GM18498 (cell line): ENCODE data around the gene LLPH.
"Not testable (repeated sequence)": the region's sequence is repeated elsewhere in the genome, so short reads cannot be mapped to it uniquely, and the experiment has no call there.

Experiments used
- ATAC-seq: cut with Tn5 transposase; IDR thresholded peaks from one replicate; pipeline ENCODE4 v1.9.1; 2021; ENCODE audit warnings: mild to moderate bottlenecking, moderate library complexity; ENCODE audit not compliant: unreplicated experiment

Gene LLPH

DNA sequence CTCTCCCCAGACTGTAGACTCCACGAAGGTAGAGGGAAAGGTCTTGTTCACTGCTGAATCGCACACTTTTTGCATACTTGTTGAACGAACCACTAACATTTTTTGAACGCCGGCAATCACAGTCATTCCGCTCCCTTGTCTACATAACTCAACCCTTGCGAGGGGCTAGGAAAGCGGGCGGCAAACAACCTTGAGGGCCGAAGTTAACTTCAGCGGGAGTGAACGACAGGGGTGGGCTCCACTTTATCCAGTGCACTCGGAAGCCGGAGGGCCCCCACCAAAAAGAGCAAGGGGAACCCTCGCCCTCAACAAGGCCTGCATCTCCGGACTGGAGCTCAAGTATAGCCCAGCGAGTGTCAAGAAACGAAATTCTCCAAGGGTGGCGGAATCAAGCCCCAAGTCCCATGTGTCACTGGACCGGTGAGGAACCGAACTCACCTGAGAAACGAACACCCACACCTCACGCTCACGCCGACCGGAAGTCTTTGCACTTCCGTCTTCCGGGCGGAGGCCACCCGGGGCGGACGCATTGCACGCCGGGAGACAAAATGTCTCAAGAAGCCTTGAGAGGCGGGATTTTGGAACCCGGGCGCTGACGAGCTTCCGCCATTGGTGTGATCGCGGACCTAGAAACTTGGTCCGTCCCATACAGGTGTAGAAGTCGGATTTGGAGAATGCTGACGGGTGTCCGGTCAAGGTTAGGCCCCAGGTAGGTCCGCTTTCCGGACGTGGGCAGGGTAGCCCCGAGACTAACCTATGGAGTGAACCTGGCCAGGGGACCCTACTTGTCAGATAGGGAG lies at the start of gene LLPH:
Gene LLPH (minus strand): TSS at position 484 of the 800 bp plus-strand sequence. CDS start 1,644 bp downstream, outside the sequence.
- ATAC-seq = peak; percentile 98

DNA sequence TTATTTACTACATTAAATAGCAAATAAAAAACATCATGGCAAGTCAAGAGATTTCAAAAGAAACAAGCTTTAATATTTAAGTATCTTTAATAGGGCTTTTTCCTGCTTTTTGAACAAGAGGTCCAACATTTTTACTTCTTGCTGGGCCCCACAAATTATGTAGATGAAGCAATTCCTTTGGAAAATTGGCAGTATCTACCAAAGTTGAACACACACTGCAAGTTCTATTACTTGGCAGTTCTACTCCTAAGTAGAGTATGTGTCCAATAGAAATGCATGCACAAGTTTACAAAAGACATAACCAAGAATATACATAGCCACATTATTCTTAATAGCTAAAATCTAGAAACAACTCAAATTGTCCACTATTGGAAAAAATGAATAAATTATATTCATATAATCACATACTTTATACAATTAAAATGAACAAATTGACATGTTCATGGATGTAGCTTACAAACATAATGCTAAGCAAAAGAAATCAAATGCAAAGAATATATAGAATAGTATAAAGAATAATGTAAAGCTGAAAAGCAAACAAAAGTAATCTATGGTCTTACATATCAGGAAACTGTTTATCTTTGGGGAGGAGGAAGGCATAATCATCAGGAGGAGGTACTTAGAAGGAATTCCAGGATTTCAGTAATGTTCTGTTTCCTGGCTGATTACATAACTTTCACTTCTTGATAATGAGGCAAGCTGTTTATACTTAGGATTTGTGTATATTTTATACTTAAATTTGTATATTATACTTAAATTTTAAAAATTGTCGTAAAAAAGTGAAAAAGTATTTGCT lies 45.8 kb upstream of the LLPH start:
- ATAC-seq = no peak

DNA sequence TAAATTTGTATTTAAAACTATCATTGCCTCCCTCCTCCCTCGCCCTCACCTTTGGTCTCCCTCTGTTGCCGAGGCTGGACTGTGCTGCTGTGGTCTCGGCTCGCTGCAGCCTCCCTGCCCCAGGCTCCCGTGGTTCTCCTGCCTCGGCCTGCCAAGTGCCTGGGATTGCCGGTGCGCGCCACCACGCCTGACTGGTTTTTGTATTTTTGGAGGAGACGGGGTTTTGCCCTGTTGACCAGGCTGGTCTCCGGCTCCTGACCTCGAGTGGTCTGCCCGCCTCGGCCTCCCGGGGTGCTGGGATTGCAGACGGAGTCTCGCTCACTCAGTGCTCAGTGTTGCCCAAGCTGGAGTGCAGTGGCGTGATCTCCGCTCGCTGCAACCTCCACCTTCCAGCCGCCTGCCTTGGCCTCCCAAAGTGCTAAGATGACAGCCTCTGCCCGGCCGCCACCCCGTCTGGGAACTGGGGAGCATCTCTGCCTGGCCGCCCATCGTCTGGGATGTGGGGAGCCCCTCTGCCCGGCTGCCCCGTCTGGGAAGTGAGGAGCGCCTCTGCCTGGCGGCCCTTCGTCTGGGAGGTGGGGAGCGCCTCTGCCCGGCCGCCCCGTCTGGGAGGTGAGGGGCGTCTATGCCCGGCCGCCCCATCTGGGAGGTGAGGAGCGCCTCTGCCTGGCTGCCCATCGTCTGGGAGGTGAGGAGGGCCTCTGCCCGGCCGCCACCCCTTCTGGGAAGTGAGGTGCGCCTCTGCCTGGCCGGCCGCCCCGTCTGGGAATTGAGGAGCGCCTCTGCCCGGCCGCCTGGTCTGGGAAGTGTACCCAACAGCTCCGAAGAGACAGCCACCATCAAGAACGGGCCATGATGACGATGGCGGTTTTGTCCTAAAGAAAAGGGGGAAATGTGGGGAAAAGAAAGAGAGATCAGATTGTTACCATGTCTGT lies 44.1 kb upstream of the LLPH start:
- not testable (repeated sequence) for ATAC-seq

DNA sequence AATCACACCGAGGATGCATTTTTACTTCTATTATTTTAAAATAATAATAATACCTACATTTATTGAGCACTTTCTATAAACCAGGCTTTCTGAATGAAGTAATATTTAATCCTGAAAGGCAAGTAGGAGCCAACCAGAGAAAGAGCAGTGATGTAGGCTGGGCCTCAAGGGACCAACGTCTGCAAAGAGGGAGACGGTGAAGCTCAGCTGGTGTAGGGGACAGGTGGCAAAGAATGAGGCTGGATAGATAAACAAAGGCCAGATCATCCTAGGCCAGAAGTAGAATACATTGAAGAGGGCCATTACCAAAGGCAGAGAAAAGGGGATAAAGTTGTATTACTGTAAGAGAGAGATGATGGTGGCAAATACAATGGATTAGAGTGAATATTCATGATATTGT lies 40.1 kb upstream of the LLPH start:
- no peak for ATAC-seq

DNA sequence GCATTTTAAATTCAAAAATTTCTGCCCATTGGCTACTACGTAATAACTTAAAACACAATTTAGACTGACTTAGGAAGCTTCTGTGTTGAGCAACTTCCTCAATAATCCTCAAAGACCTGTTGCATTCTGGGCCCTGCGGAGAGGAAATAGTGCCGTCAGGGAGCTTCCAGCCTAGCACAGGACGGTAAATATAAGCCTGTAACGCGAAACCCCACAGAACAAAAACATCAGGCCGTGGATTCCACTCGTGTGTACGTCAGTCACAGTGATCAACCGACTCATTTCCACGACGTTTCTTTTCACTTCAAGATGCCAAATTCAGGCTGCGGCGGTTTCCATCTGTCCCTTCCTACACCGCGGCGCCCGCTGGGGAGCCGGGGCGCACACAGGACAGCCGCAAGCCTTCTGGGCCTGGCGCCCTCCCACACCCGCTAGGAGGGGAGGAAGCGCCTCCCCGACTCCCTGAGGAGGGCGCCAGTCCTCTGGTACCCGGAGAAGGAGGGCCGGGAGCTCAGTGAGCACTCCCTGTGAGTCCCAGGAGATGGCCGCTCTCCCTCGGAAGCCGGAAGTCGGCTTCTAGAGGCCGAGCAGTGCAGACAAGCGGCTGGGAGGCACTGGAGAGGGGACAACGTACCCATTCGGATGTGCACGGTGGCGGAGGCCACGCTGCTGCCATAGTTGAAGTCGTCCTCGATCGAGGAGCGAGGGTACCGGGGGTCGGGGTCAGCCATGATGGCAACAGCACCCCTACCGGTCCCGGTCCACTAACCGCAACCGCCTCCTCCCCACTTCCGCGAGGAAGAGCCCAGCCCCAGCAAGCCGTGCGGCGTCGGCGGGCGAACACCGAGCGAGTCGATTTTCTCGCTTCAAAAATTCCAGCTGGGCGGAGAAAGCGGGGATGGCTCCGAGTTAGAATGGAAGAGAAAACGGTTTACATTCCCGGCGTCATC lies 38.9 kb upstream of the LLPH start, which contains the start of gene TMBIM4:
Gene TMBIM4 (minus strand): TSS at position 776 of the 950 bp plus-strand sequence. CDS start 45 bp downstream, at position 731.
- ATAC-seq = peak; percentile 88

DNA sequence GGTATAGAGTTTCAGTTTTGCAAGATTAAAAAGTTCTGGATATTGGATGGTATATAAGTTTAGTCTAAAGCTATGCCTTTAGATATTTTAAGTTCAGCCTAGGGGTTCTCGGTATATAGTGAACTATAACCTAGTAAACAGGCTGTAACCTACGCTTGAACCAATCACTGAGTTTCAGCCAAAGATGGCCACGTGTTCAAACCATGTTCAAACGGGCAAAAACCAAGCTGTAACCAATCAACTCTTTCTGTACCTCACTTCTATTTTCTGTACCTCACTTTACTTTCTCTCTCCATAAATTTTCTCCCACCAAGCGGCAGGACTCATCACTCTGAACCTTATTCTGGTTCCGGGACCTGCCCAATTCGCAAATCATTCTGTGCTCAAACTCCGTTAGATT lies 37.9 kb upstream of the LLPH start:
- no peak for ATAC-seq

DNA sequence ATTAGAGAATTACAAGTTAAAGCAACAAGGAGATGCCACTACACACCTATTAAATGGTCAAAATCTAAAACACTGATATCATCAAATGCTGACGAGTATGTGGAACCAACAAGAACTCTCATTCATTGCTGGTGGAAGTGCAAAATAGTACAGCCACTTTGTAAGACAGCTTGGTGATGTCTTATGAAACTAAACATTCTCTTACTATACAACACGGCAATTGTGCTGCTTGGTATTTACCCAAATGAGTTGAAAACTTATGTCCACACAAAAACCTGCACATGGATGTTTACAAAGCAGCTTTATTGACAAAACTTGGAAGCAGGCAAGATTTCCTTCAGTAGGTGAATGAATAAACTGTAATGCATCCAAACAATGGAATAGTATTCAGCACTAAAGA lies 36.0 kb upstream of the LLPH start:
- ATAC-seq = no peak

DNA sequence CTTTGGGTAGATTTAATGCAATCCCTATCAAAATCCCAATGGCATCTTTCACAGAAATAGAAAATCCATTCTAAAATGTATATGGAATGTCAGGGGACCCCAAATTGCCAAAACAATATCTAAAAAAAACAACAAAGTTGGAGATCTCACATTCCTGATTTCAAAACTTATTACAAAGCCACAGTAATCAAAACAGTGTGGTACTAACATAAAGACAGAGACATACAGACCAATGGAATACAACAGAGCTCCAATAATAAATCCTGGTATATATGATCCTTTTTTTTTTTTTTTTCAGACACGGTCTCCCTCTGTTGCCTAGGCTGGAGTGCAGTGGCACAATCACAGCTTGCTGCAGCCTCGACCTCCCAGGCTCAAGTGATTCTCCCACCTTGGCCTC lies 34.6 kb upstream of the LLPH start:
- no peak for ATAC-seq

DNA sequence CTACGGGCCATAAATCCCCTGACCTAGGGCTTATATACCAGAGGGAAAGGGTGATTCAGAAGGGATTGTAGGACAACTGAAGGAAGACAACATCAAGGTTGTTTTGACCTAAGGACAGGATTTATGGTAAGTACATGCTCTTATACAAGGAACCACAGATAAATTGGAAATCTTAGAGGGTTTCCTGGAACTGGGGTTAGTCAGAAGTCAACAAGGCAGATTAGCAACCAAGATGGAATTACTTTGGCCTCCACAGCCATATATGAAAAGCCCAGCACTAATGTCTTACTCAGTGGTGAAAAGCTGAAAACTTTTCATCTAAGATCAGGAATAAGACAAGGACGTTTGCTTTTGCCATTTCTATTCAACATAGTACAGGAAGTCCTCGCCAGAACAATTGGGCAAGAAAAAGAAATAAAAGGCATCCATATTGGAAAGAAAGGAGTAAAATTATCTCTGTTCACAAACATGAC lies 33.8 kb upstream of the LLPH start:
- no peak for ATAC-seq

DNA sequence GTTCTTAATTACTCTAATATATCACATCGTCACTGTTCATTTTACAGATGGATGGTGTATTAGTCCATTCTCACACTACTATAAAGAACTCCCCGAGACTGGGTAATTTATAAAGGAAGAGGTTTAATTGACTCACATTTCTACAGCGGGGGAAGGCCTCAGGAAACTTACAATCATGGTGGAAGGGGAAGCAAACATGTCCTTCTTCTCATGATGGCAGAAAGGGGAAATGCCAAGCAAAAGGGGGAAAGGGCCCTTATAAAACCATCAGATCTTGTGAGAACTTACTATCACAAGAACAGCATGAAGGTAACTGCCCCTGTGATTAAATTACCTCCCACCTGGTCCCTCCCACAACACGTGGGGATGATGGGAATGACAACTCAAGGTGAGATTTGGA lies 32.7 kb upstream of the LLPH start:
- no peak for ATAC-seq

DNA sequence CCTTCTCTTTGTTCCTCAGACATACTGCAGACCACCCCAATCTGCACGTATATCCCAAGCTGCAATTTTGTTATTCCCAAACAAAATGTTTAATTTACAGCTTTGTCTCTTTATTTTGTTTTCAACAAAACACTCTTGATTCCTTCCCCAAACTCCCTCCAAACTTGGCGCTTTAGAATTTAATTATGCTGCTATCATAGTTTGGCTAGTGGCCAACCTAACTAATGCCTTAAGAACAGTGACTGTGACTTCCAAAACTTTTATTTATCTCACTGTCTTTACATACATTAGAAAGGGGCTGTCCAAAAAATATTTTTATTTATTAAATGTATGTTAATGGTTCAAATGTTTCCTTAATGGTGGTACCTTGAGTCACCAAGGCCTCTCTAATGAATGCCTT lies 32.2 kb upstream of the LLPH start:
- no peak for ATAC-seq

DNA sequence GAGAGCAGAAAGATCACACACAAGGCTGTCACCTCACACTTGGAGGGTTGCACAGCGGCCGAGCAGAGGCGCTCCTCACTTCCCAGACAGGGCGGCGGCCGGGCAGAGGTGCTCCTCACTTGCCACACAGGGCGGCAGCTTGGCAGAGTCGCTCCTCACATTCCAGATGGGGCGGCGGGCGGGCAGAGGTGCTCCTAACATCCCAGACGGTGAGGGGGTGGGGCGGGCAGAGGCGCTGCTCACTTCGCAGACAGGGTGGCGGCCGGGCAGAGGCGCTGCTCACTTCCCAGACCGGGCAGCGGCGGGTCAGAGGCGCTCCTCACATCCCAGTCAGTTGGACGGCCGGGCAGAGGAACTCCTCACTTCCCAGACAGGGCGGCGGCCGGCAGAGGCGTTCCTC lies 30.2 kb upstream of the LLPH start:
- ATAC-seq = no peak

DNA sequence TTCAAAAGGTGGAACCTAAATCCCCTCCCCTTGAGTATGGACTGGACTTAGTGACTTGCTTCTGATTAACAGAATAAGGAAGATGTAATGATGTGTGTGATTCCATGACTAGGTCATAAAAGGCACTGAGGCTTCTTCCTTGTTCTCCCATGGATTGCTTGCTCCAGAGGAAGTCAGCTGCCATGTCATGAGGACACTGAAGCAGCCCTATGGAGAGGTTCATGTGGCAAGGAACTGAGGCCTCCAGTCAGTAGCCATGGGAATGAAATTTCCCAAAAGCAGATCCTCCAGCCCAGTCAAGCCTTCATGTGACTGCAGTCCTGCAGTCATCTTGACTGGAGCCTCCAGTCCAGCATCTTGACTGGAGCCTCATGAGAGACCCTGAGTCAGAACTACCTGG lies 28.6 kb upstream of the LLPH start:
- no peak for ATAC-seq

DNA sequence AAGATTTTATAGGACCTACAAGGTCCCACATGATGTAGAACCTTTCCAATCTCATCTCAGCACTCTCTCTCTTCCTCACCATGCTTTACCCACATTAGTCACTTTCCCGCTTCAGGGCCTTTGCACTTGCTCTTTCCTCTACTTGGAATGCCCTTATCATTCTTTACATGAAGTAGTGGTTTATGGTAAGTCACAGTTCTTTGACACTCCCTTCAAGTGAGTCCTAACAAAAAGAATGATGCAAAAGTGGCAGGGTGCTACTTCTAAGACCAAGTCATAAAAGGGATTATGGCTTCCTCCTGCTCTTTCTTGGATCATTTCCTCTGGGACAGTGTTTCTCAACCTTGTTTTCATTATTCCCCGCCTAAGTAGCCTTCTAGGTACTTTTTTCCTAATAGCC lies 26.1 kb upstream of the LLPH start:
- no peak for ATAC-seq

DNA sequence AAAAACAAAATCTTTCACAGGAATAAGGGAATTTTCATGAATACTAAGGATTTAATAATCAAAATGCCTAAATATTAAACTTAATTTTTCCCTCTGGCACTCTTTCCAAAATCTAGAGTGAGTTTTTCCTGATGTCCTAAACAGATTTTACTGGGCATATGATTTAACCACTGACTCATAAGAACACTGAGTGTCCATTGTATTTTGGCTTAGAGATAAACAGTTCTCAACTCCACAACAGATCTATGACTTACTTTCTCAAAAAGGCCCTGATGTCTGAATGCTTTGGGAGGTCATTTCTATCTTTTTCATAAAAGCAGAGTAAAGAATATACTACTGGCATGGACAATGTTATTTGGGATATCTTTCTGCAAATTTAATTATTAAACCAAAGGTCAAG lies 24.2 kb upstream of the LLPH start:
- ATAC-seq = no peak

DNA sequence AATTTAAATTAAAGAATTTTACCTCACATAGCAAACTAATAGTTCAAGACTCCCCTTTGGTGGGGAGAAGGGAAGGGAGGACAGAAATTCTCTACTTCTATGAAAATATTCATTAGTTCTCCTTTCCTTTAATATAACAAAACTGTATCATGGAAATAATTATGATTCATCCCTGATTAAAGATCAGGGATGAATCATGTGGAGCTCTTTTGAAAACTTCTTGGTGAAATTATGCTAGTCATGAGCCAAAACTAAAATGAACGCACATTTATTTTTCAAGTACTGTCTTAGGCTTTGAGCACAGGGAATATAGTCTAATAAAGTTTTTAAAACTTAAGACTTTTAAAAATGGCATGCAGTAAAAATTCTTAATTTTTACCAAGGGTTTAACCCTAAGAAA lies 22.2 kb upstream of the LLPH start:
- ATAC-seq = no peak

DNA sequence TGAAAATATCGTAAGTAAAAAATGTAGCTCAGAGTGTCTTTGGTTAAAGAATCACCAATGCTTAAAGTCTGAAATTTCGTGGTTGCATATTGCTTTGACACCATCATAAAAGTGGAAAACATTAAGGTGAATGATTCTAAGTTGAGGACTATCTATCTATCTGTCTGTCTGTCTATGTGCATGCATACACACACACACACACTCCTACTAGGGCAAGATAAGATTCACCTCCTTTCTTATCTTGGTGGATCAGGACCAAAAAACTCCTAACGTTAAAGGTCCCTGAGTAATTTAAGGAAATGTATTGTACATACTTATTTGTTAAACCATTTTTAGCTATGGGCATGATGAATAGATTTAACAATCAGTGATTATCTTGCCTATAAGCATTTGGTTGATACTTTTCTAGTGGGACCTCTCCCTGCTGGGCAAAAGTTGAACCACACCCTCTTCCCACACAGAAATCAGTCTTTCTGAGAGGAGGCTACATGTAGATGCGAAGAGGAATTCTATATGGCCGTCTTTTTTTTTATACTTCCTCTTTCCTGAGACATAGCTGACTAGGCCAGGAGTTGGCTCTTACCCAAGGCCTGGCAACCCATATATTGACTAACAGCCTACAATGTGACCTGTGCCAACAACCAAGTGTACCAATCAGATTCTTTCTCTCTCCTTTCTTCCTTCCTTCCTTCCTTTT lies 19.3 kb upstream of the LLPH start:
- ATAC-seq = no peak

DNA sequence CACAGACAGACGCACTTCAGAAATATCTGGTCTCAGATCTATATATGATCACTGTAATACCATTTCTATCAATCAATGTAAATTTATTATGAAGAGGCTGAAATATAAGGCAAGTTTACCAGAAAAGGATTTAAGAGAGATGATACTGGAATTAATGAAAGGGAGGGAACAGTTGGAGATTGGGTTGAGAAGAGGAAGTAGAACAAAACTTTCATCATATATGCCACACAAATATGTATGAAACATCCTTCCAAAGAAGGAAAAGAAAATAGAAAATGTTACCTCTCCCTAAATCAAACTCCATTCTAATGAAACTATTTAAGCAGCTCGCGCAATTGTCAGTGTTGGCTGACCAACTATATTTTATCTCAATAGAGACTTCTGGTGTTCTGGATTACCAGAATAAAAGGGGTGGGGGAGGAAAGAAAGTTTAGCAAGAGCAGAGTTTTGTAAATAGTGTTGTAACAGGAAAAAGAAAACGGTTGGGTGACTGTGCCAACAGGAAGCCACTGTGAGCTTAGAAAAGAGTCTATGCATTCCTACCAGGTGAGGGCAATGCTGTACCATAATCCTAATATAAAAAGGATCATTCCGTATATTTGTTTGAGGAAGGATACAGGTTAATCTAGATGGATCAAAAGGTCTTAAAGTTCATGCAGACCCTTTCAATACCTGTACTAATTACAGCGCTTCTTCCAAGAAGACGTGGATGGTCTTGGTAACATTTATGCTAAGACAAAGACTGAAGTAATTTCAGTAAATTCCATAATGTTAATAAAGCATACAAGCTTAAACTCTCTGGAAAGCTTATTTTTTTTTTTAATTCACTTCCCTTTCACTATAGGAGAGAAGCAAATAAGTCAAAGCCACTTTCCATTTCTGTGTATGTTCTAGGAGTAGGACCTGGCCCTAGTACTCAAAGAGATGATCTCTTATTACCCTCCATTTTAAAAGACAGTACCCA lies 14.5 kb upstream of the LLPH start:
- no peak for ATAC-seq
